Left ventricle myocardium superior (tissue), 1 donor: Measurements from ENCODE around the gene PAQR7. TPM values are rescaled to one million over a fixed set of nuclear protein-coding genes. Genes with fewer than 3 reads are reported as not detected.

Source experiments
- microRNA-seq: library from miRNA; unstranded; fragments of <30 nt; microRNA quantifications from one replicate; pipeline ENCODE4 v1.2.0, GENCODE V29; 2020; ENCODE audit warnings: borderline number of aligned reads
- total RNA-seq: library from RNA; stranded (reverse); fragmentation: NEBNext Ultra II Directional; extraction: Animal tissue kit (Norgen Biotek cat#: 25700); gene quantifications from one replicate; pipeline ENCODE4 v1.2.1, GENCODE V29; 2021
- donor health status: DM: no; HTN: yes; CAD: no; lungs with severe emphysema.

PAQR7 gene
- total RNA-seq, 1 donor from 2014 or later, result 2.0 TPM

Small RNA genes within 50 kb of the gene (microRNA-seq; reads per million reads assigned to microRNA genes)
- not detected for gene MIR3917

Other genes with a start within 250 kb of the PAQR7 start
- gene SELENON, start 75.5 kb downstream of the PAQR7 start, total RNA-seq, result 46.3 TPM
- 227 TPM for gene MTFR1L, start 55.8 kb downstream of the PAQR7 start, total RNA-seq
- not detected for gene AUNIP, start 16.3 kb downstream of the PAQR7 start, total RNA-seq
- gene STMN1, start 30.7 kb upstream of the PAQR7 start, total RNA-seq, result 21.4 TPM
- gene PAFAH2, start 122.4 kb upstream of the PAQR7 start, total RNA-seq, result 9.8 TPM
- 15.8 TPM for gene EXTL1, start 146.1 kb upstream of the PAQR7 start, total RNA-seq
- gene SLC30A2, start 170.4 kb upstream of the PAQR7 start, total RNA-seq, result 6.4 TPM
- gene TRIM63, start 191.9 kb upstream of the PAQR7 start, total RNA-seq, result 207 TPM
- 7.0 TPM for gene PDIK1L, start 236.1 kb upstream of the PAQR7 start, total RNA-seq